Neural progenitor cell (in vitro differentiated cells): ENCODE results near the gene HDLBP. TPM values are rescaled to one million over a fixed set of nuclear protein-coding genes. Genes with fewer than 3 reads are reported as not detected.

ENCODE experiments used
- DNase-seq: peaks from one replicate; pipeline ENCODE4 v3.0.0-alpha.2; 2016; ENCODE audit warnings: low spot score
- H2AFZ ChIP-seq: fragments of 200-600 bp; sonication (generic); replicated peaks from 2 replicates; pipeline ENCODE4 v1.6.1; 2016; ENCODE audit warnings: antibody characterized with exemption
- H3F3A ChIP-seq: fragments of 200-600 bp; sonication (generic); 2 replicates; pipeline ENCODE4 v1.6.1; 2016; ENCODE audit warnings: antibody characterized with exemption, low read depth
- H3K27ac ChIP-seq: fragments of 200-600 bp; sonication (generic); 2 replicates; pipeline ENCODE4 v1.5.1; 2016; ENCODE audit warnings: mild to moderate bottlenecking
- H3K27me3 ChIP-seq: fragments of 200-600 bp; sonication (generic); 2 replicates; pipeline ENCODE4 v1.6.1; 2016; ENCODE audit warnings: mild to moderate bottlenecking, moderate library complexity
- H3K36me3 ChIP-seq: fragments of 200-600 bp; sonication (generic); 2 replicates; pipeline ENCODE4 v1.5.1; 2016
- H3K4me1 ChIP-seq: fragments of 200-600 bp; sonication (generic); 2 replicates; pipeline ENCODE4 v1.6.1; 2016; ENCODE audit warnings: mixed run types
- H3K4me2 ChIP-seq: fragments of 200-600 bp; sonication (generic); 2 replicates; pipeline ENCODE4 v1.6.1; 2016
- H3K4me3 ChIP-seq: fragments of 200-600 bp; sonication (generic); 2 replicates; pipeline ENCODE4 v1.5.1; 2016
- H3K79me2 ChIP-seq: fragments of 200-600 bp; sonication (generic); 2 replicates; pipeline ENCODE4 v1.6.1; 2016; ENCODE audit warnings: low read depth
- H3K9ac ChIP-seq: fragments of 200-600 bp; sonication (generic); 2 replicates; pipeline ENCODE4 v1.6.1; 2016
- H3K9me3 ChIP-seq: fragments of 200-600 bp; sonication (generic); 2 replicates; pipeline ENCODE4 v1.5.1; 2016; ENCODE audit warnings: low read depth
- H4K20me1 ChIP-seq: fragments of 200-600 bp; sonication (generic); 2 replicates; pipeline ENCODE4 v1.6.1; 2016; ENCODE audit warnings: low read depth
- H3K27ac Mint-ChIP-seq: 3 replicates; pipeline ENCODE4 v1.8.0; 2021; ENCODE audit warnings: mixed read lengths
- H3K27me3 Mint-ChIP-seq: 2 replicates; pipeline ENCODE4 v1.8.0; 2022; ENCODE audit warnings: low read depth, mild to moderate bottlenecking, inconsistent platforms, moderate library complexity, mixed read lengths; ENCODE audit not compliant: insufficient read depth
- H3K36me3 Mint-ChIP-seq: 3 replicates; pipeline ENCODE4 v1.8.0; 2021; ENCODE audit warnings: mixed read lengths
- H3K4me1 Mint-ChIP-seq: 3 replicates; pipeline ENCODE4 v1.8.0; 2021; ENCODE audit warnings: mixed read lengths
- H3K4me3 Mint-ChIP-seq: 3 replicates; pipeline ENCODE4 v1.8.0; 2021; ENCODE audit warnings: mild to moderate bottlenecking, moderate library complexity, mixed read lengths
- H3K9me3 Mint-ChIP-seq: 3 replicates; pipeline ENCODE4 v1.8.0; 2020; ENCODE audit warnings: mixed read lengths
- CTCF ChIP-seq: fragments of 200-600 bp; sonication (generic); IDR thresholded peaks from 2 replicates; pipeline ENCODE4 v1.5.1; 2017; ENCODE audit warnings: antibody characterized with exemption, mild to moderate bottlenecking
- EZH2 ChIP-seq: fragments of 200-600 bp; sonication (generic); IDR thresholded peaks from 2 replicates; pipeline ENCODE4 v1.6.1; 2017; ENCODE audit warnings: antibody characterized with exemption, mild to moderate bottlenecking, moderate library complexity
- EZH2phosphoT487 ChIP-seq: fragments of 200-600 bp; sonication (generic); IDR thresholded peaks from 2 replicates; pipeline ENCODE4 v1.6.1; 2017; ENCODE audit warnings: antibody characterized with exemption
- total RNA-seq: library from RNA; depleted of rRNA; stranded (reverse); fragments of >200 nt; gene quantifications from 2 replicates; pipeline ENCODE4 v1.2.3, GENCODE V29; 2015; ENCODE audit warnings: low replicate concordance

Gene HDLBP
- total RNA-seq, 1 donor from 2014 or later = 251 TPM

- H3K4me2 ChIP-seq = no peak overlapping the region
- no peaks in the 10 kb centered on the region for H3K9me3 ChIP-seq
- TF ChIP-seq EZH2phosphoT487 = no peak
- H3F3A ChIP-seq = no peaks in the 10 kb centered on the region
- H4K20me1 ChIP-seq = no peaks in the 10 kb centered on the region
- no peaks in the 10 kb centered on the region for H3K79me2 ChIP-seq
- H3K4me3 Mint-ChIP-seq = no peak overlapping the region
- no peak overlapping the region for H3K4me3 ChIP-seq
- peaks cover 10% of the 10 kb centered on the region for H3K4me1 ChIP-seq
- no peak for DNase-seq
- no peak overlapping the region for H2AFZ ChIP-seq
- no peaks in the 10 kb centered on the region for H3K9me3 Mint-ChIP-seq
- H3K27ac Mint-ChIP-seq = no peak overlapping the region
- no peak overlapping the region for H3K9ac ChIP-seq
- H3K36me3 ChIP-seq = no peaks in the 10 kb centered on the region
- H3K36me3 Mint-ChIP-seq = no peaks in the 10 kb centered on the region
- no peak overlapping the region for H3K27ac ChIP-seq
- no peaks in the 10 kb centered on the region for H3K27me3 ChIP-seq
- H3K4me1 Mint-ChIP-seq = peaks cover 7% of the 10 kb centered on the region
- peaks cover 2% of the 10 kb centered on the region for H3K27me3 Mint-ChIP-seq
These were observed 129.5 kb downstream of the HDLBP start for GRCh38 chr2:241185961-241186360.

GRCh38 chr2:241184901-241185300 is 130.6 kb downstream of the HDLBP start:
- H3K4me1 Mint-ChIP-seq = peaks cover 7% of the 10 kb centered on the region
- Histone ChIP-seq H3K4me2 (no peak overlapping the region), H2AFZ (no peak overlapping the region), H3K4me3 (no peak overlapping the region), H3K27ac (no peak overlapping the region), H3K79me2 (no peaks in the 10 kb centered on the region), H3K9ac (no peak overlapping the region), H3K4me1 (peaks cover 10% of the 10 kb centered on the region), H3K36me3 (no peaks in the 10 kb centered on the region), H4K20me1 (no peaks in the 10 kb centered on the region), H3K9me3 (no peaks in the 10 kb centered on the region), H3F3A (no peaks in the 10 kb centered on the region), H3K27me3 (no peaks in the 10 kb centered on the region)
- no peak overlapping the region for H3K4me3 Mint-ChIP-seq
- H3K9me3 Mint-ChIP-seq = no peaks in the 10 kb centered on the region
- DNase-seq = no peak
- TF ChIP-seq EZH2 = no peak
- no peak for TF ChIP-seq CTCF
- TF ChIP-seq EZH2phosphoT487 = no peak
- peaks cover 2% of the 10 kb centered on the region for H3K27me3 Mint-ChIP-seq
- no peaks in the 10 kb centered on the region for H3K36me3 Mint-ChIP-seq
- H3K27ac Mint-ChIP-seq = no peak overlapping the region

GRCh38 chr2:241183221-241183620 is 132.3 kb downstream of the HDLBP start:
- no peak overlapping the region for H3K9ac ChIP-seq
- no peaks in the 10 kb centered on the region for H3K79me2 ChIP-seq
- H3K4me3 ChIP-seq = no peak overlapping the region
- no peak overlapping the region for H3K27ac ChIP-seq
- H3K9me3 ChIP-seq = no peaks in the 10 kb centered on the region
- Mint-ChIP-seq H3K27ac (no peak overlapping the region), H3K4me3 (no peak overlapping the region), H3K36me3 (peaks cover under 1% of the 10 kb centered on the region), H3K27me3 (peaks cover 2% of the 10 kb centered on the region), H3K9me3 (no peaks in the 10 kb centered on the region), H3K4me1 (peaks cover 14% of the 10 kb centered on the region)
- H3K27me3 ChIP-seq = no peaks in the 10 kb centered on the region
- no peaks in the 10 kb centered on the region for H3K36me3 ChIP-seq
- H3K4me1 ChIP-seq = peaks cover 4% of the 10 kb centered on the region
- TF ChIP-seq EZH2phosphoT487 (no peak), EZH2 (no peak), CTCF (no peak)
- H2AFZ ChIP-seq = no peak overlapping the region
- H3K4me2 ChIP-seq = no peak overlapping the region
- no peaks in the 10 kb centered on the region for H4K20me1 ChIP-seq
- no peaks in the 10 kb centered on the region for H3F3A ChIP-seq
- no peak for DNase-seq

GRCh38 chr2:241182531-241183133 is 132.8 kb downstream of the HDLBP start:
- Mint-ChIP-seq H3K4me3 (no peak overlapping the region), H3K27me3 (peaks cover 2% of the 10 kb centered on the region), H3K27ac (no peak overlapping the region), H3K9me3 (no peaks in the 10 kb centered on the region), H3K36me3 (peaks cover 2% of the 10 kb centered on the region), H3K4me1 (peaks cover 12% of the 10 kb centered on the region)
- H2AFZ ChIP-seq = no peak overlapping the region
- H3K79me2 ChIP-seq = no peaks in the 10 kb centered on the region
- no peak overlapping the region for H3K27ac ChIP-seq
- H3F3A ChIP-seq = no peaks in the 10 kb centered on the region
- H3K36me3 ChIP-seq = no peaks in the 10 kb centered on the region
- no peaks in the 10 kb centered on the region for H3K27me3 ChIP-seq
- H4K20me1 ChIP-seq = no peaks in the 10 kb centered on the region
- H3K9ac ChIP-seq = no peak overlapping the region
- DNase-seq = no peak
- TF ChIP-seq CTCF (no peak), EZH2phosphoT487 (no peak), EZH2 (no peak)
- H3K4me1 ChIP-seq = no peaks in the 10 kb centered on the region
- H3K4me3 ChIP-seq = no peak overlapping the region
- no peaks in the 10 kb centered on the region for H3K9me3 ChIP-seq
- no peak overlapping the region for H3K4me2 ChIP-seq
